Hindlimb muscle (tissue), 1 donor: ENCODE data around the gene KCNN3. TPM values are rescaled to one million over a fixed set of nuclear protein-coding genes. Genes with fewer than 3 reads are reported as not detected.

Experiments
- polyA plus RNA-seq: library from polyadenylated mRNA; unstranded; fragments of 120-200 nt; gene quantifications from one replicate; pipeline ENCODE4 v1.2.1, GENCODE V29; 2013; ENCODE audit not compliant: insufficient read length

The KCNN3 gene
- polyA plus RNA-seq, 1 donor: 11.8 TPM

Other genes with a start within 250 kb of the KCNN3 start
- 33.8 TPM for gene PMVK, start 66.4 kb upstream of the KCNN3 start, polyA plus RNA-seq
- gene PBXIP1, start 85.8 kb upstream of the KCNN3 start, polyA plus RNA-seq: 175 TPM
- 32.1 TPM for gene PYGO2, start 91.5 kb upstream of the KCNN3 start, polyA plus RNA-seq
- 75.7 TPM for gene SHC1, start 100.5 kb upstream of the KCNN3 start, polyA plus RNA-seq
- gene CKS1B, start 104.4 kb upstream of the KCNN3 start, polyA plus RNA-seq: 48.2 TPM
- gene FLAD1, start 113.1 kb upstream of the KCNN3 start, polyA plus RNA-seq: 20.6 TPM
- 0.67 TPM for gene LENEP, start 123.3 kb upstream of the KCNN3 start, polyA plus RNA-seq
- 11.3 TPM for gene ZBTB7B, start 132.5 kb upstream of the KCNN3 start, polyA plus RNA-seq
- 2.1 TPM for gene DCST2, start 163.5 kb upstream of the KCNN3 start, polyA plus RNA-seq
- gene DCST1, start 163.5 kb upstream of the KCNN3 start, polyA plus RNA-seq: not detected
- 69.3 TPM for gene ADAM15, start 181.0 kb upstream of the KCNN3 start, polyA plus RNA-seq
- 6.0 TPM for gene EFNA4, start 193.5 kb upstream of the KCNN3 start, polyA plus RNA-seq
- gene EFNA3, start 208.6 kb upstream of the KCNN3 start, polyA plus RNA-seq: 2.5 TPM